ENCODE data around the gene LVRN. TPM values are rescaled to one million over a fixed set of nuclear protein-coding genes. Genes with fewer than 3 reads are reported as not detected.

The LVRN gene
- total and polyA plus RNA-seq, 3 donors from 2014 or later: 0.99 to 6.1 (median 3.3) TPM

DNA sequence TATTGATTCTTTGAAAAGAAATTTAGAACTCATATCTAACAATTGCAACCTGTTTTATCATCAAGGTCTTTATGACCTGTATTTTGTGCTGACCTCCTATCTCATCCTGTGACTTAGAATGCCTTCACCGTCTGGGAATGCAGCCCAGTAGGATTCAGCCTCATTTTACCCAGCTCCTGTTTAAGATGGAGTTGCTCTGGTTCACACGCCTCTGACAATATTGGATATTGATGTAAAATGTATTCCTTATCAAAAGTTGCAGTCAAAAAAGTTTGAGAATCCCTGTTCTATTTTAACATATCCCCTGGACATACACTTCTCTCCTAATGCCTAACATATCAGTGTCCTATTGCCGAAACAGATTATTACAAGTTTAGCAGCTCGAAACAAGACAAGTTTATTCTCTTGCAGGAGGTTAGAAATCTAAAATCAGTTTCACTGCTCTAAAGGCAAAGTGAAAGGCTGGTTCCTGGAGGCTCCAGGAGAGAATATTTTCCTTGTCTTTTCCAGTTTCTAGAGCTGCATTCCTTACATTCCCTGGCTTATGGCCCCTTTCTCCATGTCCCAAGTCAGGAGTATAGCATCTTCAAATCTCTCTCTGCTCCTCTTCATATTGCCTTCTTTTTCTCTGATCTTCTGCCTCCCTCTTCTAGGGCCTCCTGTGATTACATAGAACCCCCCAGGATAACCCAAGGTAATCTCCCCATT, 31.5 kb upstream of the LVRN start:
- TF ChIP-seq, protein P1, sequence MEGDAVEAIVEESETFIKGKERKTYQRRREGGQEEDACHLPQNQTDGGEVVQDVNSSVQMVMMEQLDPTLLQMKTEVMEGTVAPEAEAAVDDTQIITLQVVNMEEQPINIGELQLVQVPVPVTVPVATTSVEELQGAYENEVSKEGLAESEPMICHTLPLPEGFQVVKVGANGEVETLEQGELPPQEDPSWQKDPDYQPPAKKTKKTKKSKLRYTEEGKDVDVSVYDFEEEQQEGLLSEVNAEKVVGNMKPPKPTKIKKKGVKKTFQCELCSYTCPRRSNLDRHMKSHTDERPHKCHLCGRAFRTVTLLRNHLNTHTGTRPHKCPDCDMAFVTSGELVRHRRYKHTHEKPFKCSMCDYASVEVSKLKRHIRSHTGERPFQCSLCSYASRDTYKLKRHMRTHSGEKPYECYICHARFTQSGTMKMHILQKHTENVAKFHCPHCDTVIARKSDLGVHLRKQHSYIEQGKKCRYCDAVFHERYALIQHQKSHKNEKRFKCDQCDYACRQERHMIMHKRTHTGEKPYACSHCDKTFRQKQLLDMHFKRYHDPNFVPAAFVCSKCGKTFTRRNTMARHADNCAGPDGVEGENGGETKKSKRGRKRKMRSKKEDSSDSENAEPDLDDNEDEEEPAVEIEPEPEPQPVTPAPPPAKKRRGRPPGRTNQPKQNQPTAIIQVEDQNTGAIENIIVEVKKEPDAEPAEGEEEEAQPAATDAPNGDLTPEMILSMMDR (IDR thresholded peaks at IDR 0.05): no peak
- TF ChIP-seq POLR2A (IDR thresholded peaks at IDR 0.05): no peak
- no peak overlapping the region for H3K27ac ChIP-seq

DNA sequence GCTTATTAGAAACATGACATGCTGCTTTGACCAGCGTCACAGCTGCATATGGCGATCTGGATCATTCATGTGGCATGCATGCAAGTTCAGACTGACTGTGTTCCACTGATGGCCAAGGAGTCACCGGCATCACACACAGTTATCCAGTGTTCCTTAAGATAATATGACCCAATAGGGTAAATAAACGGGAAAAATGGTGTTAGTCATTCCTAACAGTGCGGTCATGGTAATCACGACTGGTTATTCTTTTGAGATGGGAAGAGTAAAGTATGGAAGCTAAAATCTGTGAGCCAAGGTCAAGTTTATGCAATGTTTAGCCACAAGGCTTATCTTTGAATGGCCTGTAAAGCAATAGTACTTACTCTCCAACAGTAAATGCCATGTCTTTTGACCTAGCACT, 29.3 kb upstream of the LVRN start:
- 93 to 96% methylated on average over 6 of the region's 6 CpGs for WGBS, 2 donors
- Histone ChIP-seq H3K4me1 (no peaks in the 10 kb centered on the region), H3K9me3 (no peaks in the 10 kb centered on the region), H3K36me3 (ENCODE audit: low read depth, missing control alignments) (no peaks in the 10 kb centered on the region), H3K4me3 (no peak overlapping the region), H3K27me3 (no peaks in the 10 kb centered on the region), H3K27ac (no peak overlapping the region)
- intact Hi-C loops (cut with DNase I; ENCODE audit: low total_unique reads): no loop called here
- DNase-seq: no peak
- TF ChIP-seq POLR2A (IDR thresholded peaks at IDR 0.05): no peak
- TF ChIP-seq, protein P1 (IDR thresholded peaks at IDR 0.05): no peak

More for the DNA sequence above, 31.5 kb upstream of the LVRN start:
- Histone ChIP-seq H3K36me3 (ENCODE audit: low read depth, missing control alignments) (no peaks in the 10 kb centered on the region), H3K4me1 (no peaks in the 10 kb centered on the region), H3K9me3 (no peaks in the 10 kb centered on the region), H3K4me3 (no peak overlapping the region), H3K27me3 (no peaks in the 10 kb centered on the region)
- intact Hi-C loops (cut with DNase I; ENCODE audit: low total_unique reads): no loop called here
- DNase-seq: no peak
- WGBS, 2 donors: 79 to 89% methylated on average over 4 of the region's 4 CpGs

DNA sequence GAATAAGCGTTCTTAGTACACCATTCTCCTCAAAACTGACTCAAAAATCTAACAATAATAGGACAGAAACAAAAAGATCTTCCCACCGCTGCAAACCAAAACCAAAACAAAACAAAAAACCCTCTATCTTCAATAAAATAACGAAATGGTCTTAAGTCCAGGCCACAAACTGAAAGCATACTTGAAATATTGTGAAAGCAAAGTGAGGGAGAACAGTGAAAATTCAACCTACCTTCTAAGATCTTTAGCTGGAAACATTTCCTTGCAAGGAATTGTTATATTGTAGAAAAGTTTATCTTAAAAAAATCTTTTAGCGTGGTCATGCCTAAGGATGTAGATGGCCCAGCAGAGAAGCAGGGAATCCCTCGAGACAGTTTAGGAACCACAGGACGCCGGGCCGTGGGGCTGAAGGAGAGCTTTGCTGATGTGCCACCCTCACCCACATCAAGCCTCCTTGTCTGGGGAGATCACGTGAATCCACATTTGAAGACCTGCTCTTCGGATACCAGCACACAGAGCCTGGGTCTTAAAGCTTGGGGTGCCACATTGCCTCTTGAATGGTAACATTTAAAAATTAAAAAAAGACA, 27.8 kb upstream of the LVRN start:
- Histone ChIP-seq H3K4me1 (no peaks in the 10 kb centered on the region), H3K27ac (no peak overlapping the region), H3K36me3 (ENCODE audit: low read depth, missing control alignments) (no peaks in the 10 kb centered on the region), H3K9me3 (no peaks in the 10 kb centered on the region), H3K4me3 (no peak overlapping the region), H3K27me3 (no peaks in the 10 kb centered on the region)
- no peak for TF ChIP-seq POLR2A (IDR thresholded peaks at IDR 0.05)
- TF ChIP-seq, protein P1 (IDR thresholded peaks at IDR 0.05): no peak
- 80 to 92% methylated on average over 10 of the region's 10 CpGs for WGBS, 2 donors
- intact Hi-C loops (cut with DNase I; ENCODE audit: low total_unique reads): no loop called here
- no peak for DNase-seq

DNA sequence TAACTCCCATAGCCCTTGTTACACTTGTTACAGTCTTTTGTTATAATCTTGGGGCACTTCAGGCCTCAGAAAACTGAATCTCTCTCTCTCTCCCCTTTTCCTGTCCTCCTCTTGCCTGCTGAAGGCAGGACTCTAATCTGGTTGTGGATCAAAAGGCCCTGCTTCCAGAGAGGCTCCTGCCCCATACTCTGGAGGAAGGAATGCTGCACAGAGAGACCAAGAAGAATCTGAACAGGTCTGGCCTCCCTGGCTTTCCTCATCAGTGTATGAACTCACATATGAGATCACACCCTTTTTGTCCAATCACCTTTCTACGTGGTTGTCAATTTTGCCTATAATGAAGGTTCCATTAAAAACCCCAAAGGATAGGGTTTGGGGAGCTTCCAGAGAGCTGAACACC, 26.2 kb upstream of the LVRN start:
- no peak for DNase-seq
- H3K9me3 ChIP-seq: no peaks in the 10 kb centered on the region
- TF ChIP-seq, protein P1 (IDR thresholded peaks at IDR 0.05): no peak
- no peak for TF ChIP-seq POLR2A (IDR thresholded peaks at IDR 0.05)
- no peaks in the 10 kb centered on the region for H3K4me1 ChIP-seq
- intact Hi-C loops (cut with DNase I; ENCODE audit: low total_unique reads): no loop called here
- no peak overlapping the region for H3K27ac ChIP-seq
- H3K27me3 ChIP-seq: no peaks in the 10 kb centered on the region
- 83 to 86% methylated on average over 1 of the region's 1 CpG for WGBS, 2 donors
- H3K4me3 ChIP-seq: no peak overlapping the region
- no peaks in the 10 kb centered on the region for H3K36me3 ChIP-seq (ENCODE audit: low read depth, missing control alignments)

DNA sequence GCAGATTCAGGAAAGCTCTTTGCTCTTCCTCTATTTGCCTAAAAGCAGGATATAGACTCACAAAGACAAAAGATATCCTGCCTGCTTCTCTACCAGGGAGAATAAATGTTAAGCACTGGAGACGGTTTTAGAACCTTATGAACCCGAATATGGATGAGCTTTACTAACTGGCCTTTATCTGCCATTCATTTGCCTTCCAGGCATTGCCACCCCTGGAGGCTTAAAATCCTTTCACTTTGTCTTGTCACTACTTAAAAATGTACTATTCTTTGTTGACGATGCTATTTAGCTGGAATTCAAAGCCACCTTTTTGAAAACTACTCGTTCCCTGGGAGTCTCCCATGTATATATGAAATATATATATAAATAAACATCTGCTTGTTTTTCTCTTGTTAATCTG, 23.2 kb upstream of the LVRN start:
- 62 to 69% methylated on average over 4 of the region's 4 CpGs for WGBS, 2 donors
- Histone ChIP-seq H3K4me1 (no peaks in the 10 kb centered on the region), H3K36me3 (ENCODE audit: low read depth, missing control alignments) (no peaks in the 10 kb centered on the region), H3K4me3 (no peak overlapping the region), H3K9me3 (no peaks in the 10 kb centered on the region), H3K27me3 (no peaks in the 10 kb centered on the region), H3K27ac (no peak overlapping the region)
- no peak for DNase-seq
- intact Hi-C loops (cut with DNase I; ENCODE audit: low total_unique reads): no loop called here
- TF ChIP-seq, protein P1 (IDR thresholded peaks at IDR 0.05): no peak
- no peak for TF ChIP-seq POLR2A (IDR thresholded peaks at IDR 0.05)

Measured in testis (tissue), 3 donors.